Urinary bladder (tissue), 4 donors: Measurements from ENCODE around the gene S1PR2. TPM values are rescaled to one million over a fixed set of nuclear protein-coding genes. Genes with fewer than 3 reads are reported as not detected.

Experiments
- DNase-seq: peaks from one replicate; pipeline ENCODE4 v3.0.0-alpha.2; 2015; ENCODE audit errors: extremely low spot score
- H3K27ac ChIP-seq: one replicate; pipeline ENCODE4 v1.5.1; 2013; ENCODE audit warnings: low read depth, mild to moderate bottlenecking, moderate library complexity
- H3K36me3 ChIP-seq: one replicate; pipeline ENCODE4 v1.6.1; 2013; ENCODE audit warnings: mild to moderate bottlenecking, moderate library complexity; ENCODE audit not compliant: insufficient read depth
- H3K4me1 ChIP-seq: one replicate; pipeline ENCODE4 v1.6.1; 2013; ENCODE audit warnings: mild to moderate bottlenecking, moderate library complexity; ENCODE audit not compliant: insufficient read depth
- H3K4me3 ChIP-seq: one replicate; pipeline ENCODE4 v1.5.1; 2013; ENCODE audit warnings: low read depth, low read length
- WGBS: extraction: QIAGEN DNeasy Blood & Tissue Kit; methylation state at CpG from one replicate; pipeline ENCODE4 v1.1.7; 2013; 5-methylcytosine and 5-hydroxymethylcytosine counted together
- polyA plus RNA-seq: library from polyadenylated mRNA; stranded (reverse); fragments of 200-250 nt; gene quantifications from one replicate; pipeline ENCODE4 v1.2.3, GENCODE V29; 2013
- total RNA-seq: library from RNA; depleted of rRNA; stranded (reverse); fragments of >200 nt; gene quantifications from one replicate; pipeline ENCODE4 v1.2.3, GENCODE V29; 2014
- donor health status: healthy with polysubstance abuse.
- donor health status: healthy.

The S1PR2 gene
- total and polyA plus RNA-seq, 2 donors = 11.5 to 26.4 TPM

DNA sequence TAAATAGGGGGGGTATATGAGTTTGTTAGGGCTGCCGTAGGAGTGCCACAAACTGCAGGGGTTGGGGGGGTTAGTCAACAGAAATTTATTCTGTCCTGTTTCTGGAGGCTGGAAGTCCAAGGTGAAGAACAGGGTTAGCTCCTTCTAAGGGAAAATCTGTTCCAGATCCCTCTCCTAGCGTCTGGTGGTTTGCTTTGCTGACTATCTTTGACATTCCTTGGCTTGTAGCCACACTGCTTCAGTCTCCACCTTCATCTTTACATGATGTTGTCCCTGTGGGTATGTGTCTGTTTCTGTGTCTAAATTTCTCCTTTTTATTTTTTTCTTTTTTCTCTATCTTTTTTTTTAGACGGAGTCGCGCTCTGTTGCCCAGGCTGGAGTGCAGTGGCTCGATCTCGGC is 31.6 kb upstream of the S1PR2 start:
- H3K4me1 ChIP-seq = no peaks in the 10 kb centered on the region
- 77% methylated on average over 7 of the region's 7 CpGs for WGBS
- H3K4me3 ChIP-seq = no peak overlapping the region
- H3K27ac ChIP-seq = no peak overlapping the region
- no peak for DNase-seq
- no peaks in the 10 kb centered on the region for H3K36me3 ChIP-seq

DNA sequence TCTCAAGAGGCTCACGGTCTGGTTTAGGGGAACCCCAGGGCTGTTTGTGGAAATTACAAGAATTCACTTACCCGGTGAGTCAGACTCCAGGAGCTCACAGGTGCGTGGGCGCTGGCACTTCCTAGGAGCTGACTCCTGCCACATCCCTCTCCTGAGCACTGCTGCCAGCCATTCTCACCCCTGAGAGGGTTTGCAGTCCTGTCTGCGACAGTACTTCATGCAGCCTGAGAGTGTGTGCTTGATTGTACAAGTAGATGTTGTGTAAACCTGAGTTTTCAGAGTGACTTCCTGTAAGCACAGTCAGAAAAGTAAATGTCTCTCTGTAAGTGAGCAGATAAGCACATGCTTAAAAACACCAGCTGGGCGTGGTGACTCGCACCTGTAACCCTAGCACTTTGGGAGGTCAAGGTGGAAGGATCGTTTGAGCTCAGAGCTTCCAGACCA is 29.0 kb upstream of the S1PR2 start:
- Histone ChIP-seq H3K27ac (no peak overlapping the region), H3K36me3 (no peaks in the 10 kb centered on the region), H3K4me1 (no peaks in the 10 kb centered on the region), H3K4me3 (no peak overlapping the region)
- DNase-seq = no peak
- WGBS = 83% methylated on average over 8 of the region's 8 CpGs

DNA sequence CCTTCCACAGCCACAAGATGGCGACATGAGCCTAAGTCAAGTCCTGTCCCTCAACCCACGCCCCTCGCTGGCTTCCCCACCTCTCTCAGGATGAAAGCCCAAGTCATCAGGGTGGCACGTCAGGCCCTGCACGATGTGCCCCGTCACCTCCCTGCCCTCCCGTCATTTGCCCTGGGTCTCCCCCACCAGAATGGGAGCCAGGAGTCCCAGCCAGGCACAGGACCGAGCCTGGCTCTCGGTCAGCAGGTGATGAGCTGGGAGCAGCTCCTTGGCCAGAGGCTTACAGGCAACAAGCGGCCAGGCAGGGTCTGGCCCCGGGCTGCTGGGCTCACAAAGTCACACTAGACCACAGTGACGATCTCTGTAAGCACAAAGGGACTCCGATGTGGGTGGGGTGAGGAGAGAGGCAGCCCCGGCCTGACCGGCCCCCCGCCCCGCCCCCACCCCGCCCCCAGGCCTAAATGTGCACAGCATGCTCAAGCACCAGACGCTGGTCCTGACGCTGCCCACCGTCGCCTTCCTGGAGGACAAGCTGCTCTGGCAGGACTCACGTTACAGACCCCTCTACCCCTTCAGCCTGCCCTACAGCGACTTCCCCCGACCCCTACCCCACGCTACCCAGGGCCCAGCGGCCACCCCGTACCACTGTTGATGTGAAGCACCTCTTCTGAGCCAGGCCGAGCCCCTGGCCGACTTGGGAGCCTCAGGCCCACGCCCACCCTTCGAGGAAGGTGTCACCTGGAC is 28.2 kb upstream of the S1PR2 start:
- 59% methylated on average over 32 of the region's 32 CpGs for WGBS

DNA sequence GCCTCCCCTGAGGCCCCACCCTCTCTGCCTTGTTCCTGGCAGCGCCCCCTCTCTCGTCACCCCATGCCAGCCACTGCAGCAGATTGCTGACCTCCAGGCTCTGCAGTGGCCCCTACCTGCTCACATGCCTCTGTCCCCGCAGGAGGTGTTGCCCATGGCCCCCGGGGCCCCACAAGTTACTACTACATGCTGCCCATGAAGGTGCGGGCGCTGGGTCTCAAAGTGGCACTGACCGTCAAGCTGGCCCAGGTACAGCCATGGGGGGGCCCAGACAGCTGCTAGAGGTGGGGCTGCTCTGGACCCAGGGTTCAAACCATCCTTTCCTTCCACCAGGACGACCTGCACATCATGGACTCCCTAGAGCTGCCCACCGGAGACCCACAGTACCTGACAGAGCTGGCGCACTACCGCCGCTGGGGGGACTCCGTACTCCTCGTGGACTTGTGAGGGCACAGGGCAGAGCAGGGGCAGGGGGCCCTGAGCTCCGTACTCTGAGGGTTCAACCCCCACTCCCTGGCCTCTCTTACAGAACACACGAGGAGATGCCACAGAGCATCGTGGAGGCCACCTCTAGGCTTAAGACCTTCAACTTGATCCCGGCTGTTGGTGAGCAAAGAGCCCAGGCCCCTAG is 27.1 kb upstream of the S1PR2 start:
- H3K4me3 ChIP-seq = no peak overlapping the region
- no peak for DNase-seq
- no peak overlapping the region for H3K27ac ChIP-seq
- H3K36me3 ChIP-seq = no peaks in the 10 kb centered on the region
- 97% methylated on average over 18 of the region's 18 CpGs for WGBS
- H3K4me1 ChIP-seq = no peaks in the 10 kb centered on the region

More for the DNA sequence above, 28.2 kb upstream of the S1PR2 start:
- Histone ChIP-seq H3K27ac (no peak overlapping the region), H3K36me3 (no peaks in the 10 kb centered on the region), H3K4me1 (no peaks in the 10 kb centered on the region), H3K4me3 (no peak overlapping the region)
- DNase-seq = peak; percentile 33

DNA sequence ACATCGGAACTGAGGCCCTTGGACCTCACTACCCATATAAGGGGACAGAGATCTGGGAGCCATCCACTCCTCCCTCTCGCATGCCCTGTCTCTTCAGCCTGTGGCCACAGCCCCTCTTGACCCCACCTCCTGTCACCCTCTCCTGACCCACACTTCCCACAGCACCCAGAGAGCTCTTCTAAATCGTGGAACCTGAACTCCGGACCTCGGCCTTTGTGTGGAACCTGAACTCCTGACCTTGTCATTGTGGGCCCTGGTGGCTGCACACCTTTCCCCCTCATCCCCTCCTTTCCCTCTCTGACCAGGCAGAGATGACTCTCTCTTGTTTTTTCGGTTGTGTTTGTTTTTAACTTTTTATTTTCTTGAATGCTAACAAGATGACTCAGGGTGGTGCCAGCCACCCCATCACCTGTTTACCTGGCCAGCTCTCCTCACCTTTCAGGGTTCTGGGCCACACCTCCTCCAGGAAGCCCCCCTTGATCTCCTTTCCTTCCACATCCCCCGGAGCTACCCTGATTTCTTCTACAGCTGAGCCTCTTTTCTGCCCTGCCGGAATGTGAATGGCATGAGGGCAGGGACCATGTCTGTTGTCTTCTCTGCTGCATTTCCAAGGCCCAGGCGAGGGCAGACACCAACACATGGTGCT is 26.0 kb upstream of the S1PR2 start:
- no peaks in the 10 kb centered on the region for H3K4me1 ChIP-seq
- H3K36me3 ChIP-seq = no peaks in the 10 kb centered on the region
- no peak overlapping the region for H3K4me3 ChIP-seq
- WGBS = 81% methylated on average over 9 of the region's 9 CpGs
- no peak for DNase-seq
- H3K27ac ChIP-seq = no peak overlapping the region

DNA sequence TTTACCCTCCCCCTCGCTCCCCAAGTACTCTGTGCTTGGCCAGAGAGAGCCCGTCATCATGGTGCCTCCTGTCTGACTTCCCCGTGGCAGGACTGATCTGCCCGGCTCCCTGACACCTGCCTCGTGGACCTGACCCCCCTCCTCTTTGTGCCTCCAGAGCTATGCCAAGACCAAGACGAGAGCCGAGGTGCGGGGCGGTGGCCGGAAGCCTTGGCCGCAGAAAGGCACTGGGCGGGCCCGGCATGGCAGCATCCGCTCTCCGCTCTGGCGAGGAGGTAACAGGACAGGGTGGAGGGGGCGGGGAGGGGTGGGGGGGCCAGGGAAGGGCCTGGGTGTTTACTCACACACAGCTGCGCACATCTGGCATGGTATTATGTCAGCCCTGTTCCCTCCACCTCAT is 25.4 kb upstream of the S1PR2 start:
- H3K4me1 ChIP-seq = no peaks in the 10 kb centered on the region
- H3K36me3 ChIP-seq = no peaks in the 10 kb centered on the region
- no peak overlapping the region for H3K27ac ChIP-seq
- H3K4me3 ChIP-seq = no peak overlapping the region
- no peak for DNase-seq
- 74% methylated on average over 18 of the region's 18 CpGs for WGBS

DNA sequence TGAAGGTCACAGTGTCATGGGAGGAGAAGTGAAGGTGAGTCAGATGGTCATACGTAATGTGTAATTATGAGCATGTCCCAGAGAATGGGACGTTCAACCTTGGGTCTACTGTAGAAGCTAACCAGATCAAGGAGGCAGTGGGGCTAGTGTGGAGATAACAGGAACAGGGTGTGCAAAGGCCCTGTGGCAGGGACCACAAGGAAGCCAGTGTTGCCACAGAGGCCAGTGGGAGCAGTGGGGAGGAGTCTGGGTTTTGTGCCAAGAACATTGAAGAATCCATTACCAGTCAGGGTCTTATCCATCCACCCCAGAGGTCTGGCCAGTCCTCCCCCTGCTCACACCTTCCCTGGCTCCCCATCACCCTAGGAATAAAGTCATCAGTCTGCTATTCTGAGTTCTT is 24.2 kb upstream of the S1PR2 start:
- DNase-seq = no peak
- H3K27ac ChIP-seq = no peak overlapping the region
- H3K4me1 ChIP-seq = no peaks in the 10 kb centered on the region
- 92% methylated on average over 2 of the region's 2 CpGs for WGBS
- no peaks in the 10 kb centered on the region for H3K36me3 ChIP-seq
- no peak overlapping the region for H3K4me3 ChIP-seq

DNA sequence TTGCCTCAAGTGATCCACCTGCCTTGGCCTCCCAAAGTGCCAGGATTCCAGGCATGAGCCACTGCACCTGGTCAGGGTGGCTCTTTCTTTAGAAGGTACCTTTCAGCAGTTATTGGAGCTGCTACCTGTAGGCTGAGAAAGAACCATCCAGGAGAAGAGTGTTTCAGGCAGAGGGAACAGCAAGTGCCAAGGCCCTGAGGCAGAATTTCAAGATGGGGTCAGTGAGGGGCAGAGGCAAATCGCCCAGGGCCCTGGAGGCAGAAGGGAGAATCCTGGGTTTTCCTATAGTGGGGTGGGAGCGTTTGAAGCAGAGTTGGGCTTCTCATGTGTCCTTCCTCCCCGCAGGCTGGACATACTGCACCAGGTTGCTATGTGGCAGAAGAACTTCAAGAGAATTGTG is 23.1 kb upstream of the S1PR2 start:
- Histone ChIP-seq H3K4me3 (no peak overlapping the region), H3K36me3 (no peaks in the 10 kb centered on the region), H3K27ac (no peak overlapping the region), H3K4me1 (no peaks in the 10 kb centered on the region)
- no peak for DNase-seq
- 92% methylated on average over 3 of the region's 3 CpGs for WGBS

DNA sequence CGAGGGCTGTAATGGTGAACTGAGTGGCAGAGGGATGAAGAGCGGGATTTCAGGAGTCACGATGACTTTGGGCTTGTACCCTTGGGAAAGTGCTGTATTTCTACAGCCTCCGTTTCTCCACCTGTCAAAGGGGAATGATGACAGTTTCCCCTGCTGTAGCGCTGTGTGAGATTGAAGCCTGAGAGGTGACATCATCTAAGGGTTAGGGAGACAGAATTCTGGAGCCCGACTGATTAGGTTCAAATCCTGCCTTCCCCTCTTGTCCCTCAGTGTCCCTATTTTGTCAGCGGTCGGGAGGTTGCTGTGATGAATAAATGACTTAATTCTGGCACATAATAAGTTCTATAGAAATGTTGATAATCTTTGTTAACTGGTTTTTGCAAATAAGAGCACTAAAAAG is 21.6 kb upstream of the S1PR2 start:
- Histone ChIP-seq H3K27ac (no peak overlapping the region), H3K4me3 (peak overlapping the region; percentile 70), H3K36me3 (no peaks in the 10 kb centered on the region), H3K4me1 (no peaks in the 10 kb centered on the region)
- WGBS = 24% methylated on average over 8 of the region's 8 CpGs
- DNase-seq = no peak

DNA sequence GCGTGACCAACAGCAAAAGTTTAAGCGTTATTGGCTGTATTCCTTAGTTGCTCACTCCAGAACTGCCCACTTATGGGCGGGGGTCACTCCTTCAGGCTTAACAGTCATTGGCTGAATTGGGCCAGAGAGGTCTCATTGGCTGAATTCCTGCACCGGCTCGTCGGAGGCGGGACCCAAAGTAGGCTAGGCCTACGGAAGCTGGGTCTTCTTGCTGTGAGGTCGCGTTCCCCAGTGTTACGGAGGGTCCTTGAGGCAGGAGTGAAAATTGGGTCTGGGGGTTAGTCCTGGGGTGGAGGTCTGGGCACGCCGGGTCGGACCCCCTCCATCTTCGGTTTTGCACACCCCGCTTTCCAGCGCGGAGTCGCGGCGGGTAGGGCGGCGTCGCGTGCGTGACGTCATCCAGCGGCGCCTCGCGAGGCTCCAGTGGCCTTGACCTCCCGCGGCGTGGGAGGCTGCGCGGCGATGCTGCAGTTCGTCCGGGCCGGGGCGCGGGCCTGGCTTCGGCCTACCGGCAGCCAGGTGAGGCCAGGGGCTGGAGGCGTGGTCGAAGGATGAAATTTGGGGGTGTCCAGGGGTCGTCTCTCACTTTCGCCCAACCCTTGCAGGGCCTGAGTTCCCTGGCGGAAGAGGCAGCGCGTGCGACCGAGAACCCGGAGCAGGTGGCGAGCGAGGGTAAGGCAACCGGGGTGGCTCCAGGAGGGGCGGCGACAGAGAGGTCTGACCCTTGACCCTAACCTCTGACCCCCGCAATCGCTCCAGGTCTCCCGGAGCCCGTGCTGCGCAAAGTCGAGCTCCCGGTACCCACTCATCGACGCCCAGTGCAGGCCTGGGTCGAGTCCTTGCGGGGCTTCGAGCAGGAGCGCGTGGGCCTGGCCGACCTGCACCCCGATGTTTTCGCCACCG is 20.9 kb upstream of the S1PR2 start, which contains the start of gene MRPL4:
TSS of gene MRPL4 (plus strand) at position 423 of the 903 bp plus-strand sequence. CDS start at position 463, 40 bp downstream.
- no peaks in the 10 kb centered on the region for H3K4me1 ChIP-seq
- WGBS = under 1% methylated on average over 77 of the region's 77 CpGs
- DNase-seq = peak; percentile 99
- no peaks in the 10 kb centered on the region for H3K36me3 ChIP-seq
- no peak within 1 kb of the TSS for H3K27ac ChIP-seq
- peak within 1 kb of the TSS; percentile 70 for H3K4me3 ChIP-seq

DNA sequence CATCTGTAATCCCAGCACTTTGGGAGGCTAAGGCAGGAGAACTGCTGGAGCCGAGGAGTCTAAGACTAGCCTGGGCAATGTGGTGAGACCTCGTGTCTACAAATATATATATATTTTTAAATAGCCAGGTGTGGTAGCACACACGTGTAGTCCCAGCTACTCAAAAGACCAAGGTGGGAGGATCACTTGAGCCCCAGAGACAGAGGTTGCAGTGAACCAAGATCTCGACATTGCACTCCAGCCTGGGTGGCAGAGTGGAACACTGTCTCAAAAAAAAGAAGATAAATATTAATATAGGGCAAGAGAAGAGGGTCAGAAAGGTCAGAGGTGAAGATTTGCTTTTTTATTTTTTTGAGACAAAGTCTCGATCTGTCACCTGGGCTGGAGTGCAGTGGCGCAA is 15.4 kb upstream of the S1PR2 start:
- 85% methylated on average over 6 of the region's 6 CpGs for WGBS
- H3K4me3 ChIP-seq = no peak overlapping the region
- no peaks in the 10 kb centered on the region for H3K4me1 ChIP-seq
- no peaks in the 10 kb centered on the region for H3K36me3 ChIP-seq
- no peak for DNase-seq
- no peak overlapping the region for H3K27ac ChIP-seq

DNA sequence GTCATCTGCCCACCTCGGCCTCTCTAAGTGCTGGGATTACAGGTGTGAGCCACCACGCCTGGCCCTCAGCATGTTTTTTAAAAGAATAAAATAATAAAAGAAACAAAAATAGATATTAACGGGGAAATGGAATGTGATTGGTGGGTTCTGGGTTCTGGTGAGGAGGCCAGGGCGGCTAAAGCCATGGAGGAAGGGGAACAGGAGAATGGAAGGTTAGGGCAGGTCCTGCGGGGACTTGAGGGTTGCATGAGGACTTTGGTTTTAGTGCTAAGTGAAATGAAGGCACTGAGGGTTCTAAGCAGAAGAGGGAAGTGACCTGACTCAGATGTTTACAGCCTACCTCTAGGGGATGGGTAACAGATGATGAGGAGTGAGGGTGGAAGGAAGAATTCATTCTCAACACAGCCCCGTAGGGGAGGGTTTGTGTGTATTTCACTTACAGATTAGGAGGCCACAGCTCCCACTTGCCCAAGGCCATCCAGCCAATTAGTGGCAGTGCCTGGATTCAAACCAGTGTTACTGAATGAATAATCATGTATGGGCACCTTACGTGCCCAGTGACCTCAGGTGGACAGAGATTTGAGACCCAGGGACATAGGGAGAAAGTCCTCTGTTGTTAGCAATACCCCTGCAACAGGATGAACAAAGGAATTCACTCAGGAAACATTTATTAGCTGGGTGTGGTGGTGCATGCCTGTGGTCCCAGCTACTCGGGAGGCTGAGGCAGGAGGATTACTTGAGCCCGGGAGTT is 14.2 kb upstream of the S1PR2 start:
- Histone ChIP-seq H3K36me3 (no peaks in the 10 kb centered on the region), H3K4me3 (no peak overlapping the region), H3K27ac (no peak overlapping the region), H3K4me1 (no peaks in the 10 kb centered on the region)
- DNase-seq = no peak
- 78% methylated on average over 9 of the region's 9 CpGs for WGBS

DNA sequence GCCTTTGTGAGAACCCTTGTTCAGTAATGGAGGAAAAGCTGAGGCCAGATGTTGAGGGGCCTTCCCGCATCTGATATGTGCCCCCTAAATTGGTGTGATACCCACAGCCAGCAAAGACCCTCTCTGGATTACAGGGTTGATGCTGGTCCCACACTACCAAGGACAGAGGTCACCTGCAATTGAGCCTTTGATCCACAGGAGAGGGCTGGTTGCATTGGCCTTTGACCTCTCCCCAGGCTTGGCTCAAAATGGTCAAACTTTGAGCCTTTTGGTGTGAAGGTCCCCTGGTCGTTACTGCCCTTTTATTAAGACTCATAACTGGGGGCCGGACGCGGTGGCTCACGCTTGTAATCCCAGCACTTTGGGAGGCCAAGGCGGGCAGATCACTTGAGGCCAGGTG is 12.5 kb upstream of the S1PR2 start:
- Histone ChIP-seq H3K4me1 (no peaks in the 10 kb centered on the region), H3K27ac (no peak overlapping the region), H3K36me3 (no peaks in the 10 kb centered on the region), H3K4me3 (no peak overlapping the region)
- DNase-seq = no peak
- 90% methylated on average over 7 of the region's 7 CpGs for WGBS
